Gastroesophageal sphincter (tissue), 3 donors: ENCODE results near the gene GPR160.

Experiments used
- CTCF ChIP-seq, 4 experiments: fragments of 200-600 bp in 2 of 4; fragments of 450-650 bp in 2 of 4; sonication (generic) in 1 of 4; IDR thresholded peaks; one replicate each; pipeline ENCODE4 v1.5.1; 2017 to 2019; ENCODE audit warnings: antibody characterized with exemption in 4 of 4, mild to moderate bottlenecking in 2 of 4, moderate library complexity in 2 of 4
- POLR2AphosphoS5 ChIP-seq: sonication (generic); formaldehyde crosslinking; IDR thresholded peaks from one replicate; pipeline ENCODE4 v1.6.1; 2017; ENCODE audit warnings: antibody characterized with exemption

- no peak for TF ChIP-seq POLR2AphosphoS5
- TF ChIP-seq CTCF (IDR thresholded peaks at IDR 0.05): no peak
Measured at GRCh38 chr3:170117134-170117533, 79.3 kb downstream of the GPR160 start.
